Fibroblast of villous mesenchyme (primary cell): ENCODE measurements around the gene PCDH9. TPM values are rescaled to one million over a fixed set of nuclear protein-coding genes. Genes with fewer than 3 reads are reported as not detected.
"Not testable (repeated sequence)": the region's sequence is repeated elsewhere in the genome, so short reads cannot be mapped to it uniquely, and the experiment has no call there.

Experiments
- DNase-seq: peaks from one replicate; pipeline ENCODE4 v3.0.0-alpha.2; 2010; ENCODE audit warnings: low read depth
- H3K4me3 ChIP-seq: 2 replicates; pipeline ENCODE4 v1.5.1; 2011; ENCODE audit warnings: low read depth, mild to moderate bottlenecking, low read length
- total RNA-seq: library from RNA; depleted of rRNA; stranded (reverse); fragments of >200 nt; gene quantifications from 2 replicates; pipeline ENCODE4 v1.2.3, GENCODE V29; 2012
- TF ChIP-seq, protein P1 (sequence below): IDR thresholded peaks from 2 replicates; pipeline ENCODE4 v1.5.1; 2012; ENCODE audit warnings: low read depth, mild to moderate bottlenecking, low read length; ENCODE audit not compliant: insufficient read depth

PCDH9 gene
- total RNA-seq, 1 donor = 9.9 TPM

DNA sequence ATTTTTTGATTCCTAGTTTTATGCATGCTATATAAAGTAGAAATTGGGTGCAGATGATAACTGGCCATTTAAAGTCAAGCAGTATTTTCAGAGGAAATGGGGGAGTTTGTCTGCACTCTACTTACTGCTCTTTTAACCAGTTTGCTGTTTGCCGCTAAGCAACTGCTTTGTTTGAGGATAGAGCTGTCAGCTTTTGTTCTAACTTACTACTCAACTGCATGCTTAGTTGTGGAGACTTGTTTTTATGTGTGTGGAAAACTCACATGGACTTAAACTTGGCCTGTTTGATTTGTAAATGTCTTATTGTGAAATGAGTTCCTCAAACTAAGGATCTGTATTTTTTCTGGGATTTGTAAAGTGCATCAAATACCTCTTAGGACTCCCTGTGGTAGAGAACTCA lies 591.1 kb downstream of the PCDH9 start:
- no peak for DNase-seq
- TF ChIP-seq, protein P1, sequence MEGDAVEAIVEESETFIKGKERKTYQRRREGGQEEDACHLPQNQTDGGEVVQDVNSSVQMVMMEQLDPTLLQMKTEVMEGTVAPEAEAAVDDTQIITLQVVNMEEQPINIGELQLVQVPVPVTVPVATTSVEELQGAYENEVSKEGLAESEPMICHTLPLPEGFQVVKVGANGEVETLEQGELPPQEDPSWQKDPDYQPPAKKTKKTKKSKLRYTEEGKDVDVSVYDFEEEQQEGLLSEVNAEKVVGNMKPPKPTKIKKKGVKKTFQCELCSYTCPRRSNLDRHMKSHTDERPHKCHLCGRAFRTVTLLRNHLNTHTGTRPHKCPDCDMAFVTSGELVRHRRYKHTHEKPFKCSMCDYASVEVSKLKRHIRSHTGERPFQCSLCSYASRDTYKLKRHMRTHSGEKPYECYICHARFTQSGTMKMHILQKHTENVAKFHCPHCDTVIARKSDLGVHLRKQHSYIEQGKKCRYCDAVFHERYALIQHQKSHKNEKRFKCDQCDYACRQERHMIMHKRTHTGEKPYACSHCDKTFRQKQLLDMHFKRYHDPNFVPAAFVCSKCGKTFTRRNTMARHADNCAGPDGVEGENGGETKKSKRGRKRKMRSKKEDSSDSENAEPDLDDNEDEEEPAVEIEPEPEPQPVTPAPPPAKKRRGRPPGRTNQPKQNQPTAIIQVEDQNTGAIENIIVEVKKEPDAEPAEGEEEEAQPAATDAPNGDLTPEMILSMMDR = no peak
- no peak overlapping the region for H3K4me3 ChIP-seq

- H3K4me3 ChIP-seq = no peak overlapping the region
- TF ChIP-seq, protein P1 = no peak
- DNase-seq = peak; percentile 26
These were observed 594.6 kb downstream of the PCDH9 start for GRCh38 chr13:66635526-66635925.

- TF ChIP-seq, protein P1 = no peak
- H3K4me3 ChIP-seq = no peak overlapping the region
- DNase-seq = no peak
These were observed 595.8 kb downstream of the PCDH9 start for GRCh38 chr13:66634384-66634783.

DNA sequence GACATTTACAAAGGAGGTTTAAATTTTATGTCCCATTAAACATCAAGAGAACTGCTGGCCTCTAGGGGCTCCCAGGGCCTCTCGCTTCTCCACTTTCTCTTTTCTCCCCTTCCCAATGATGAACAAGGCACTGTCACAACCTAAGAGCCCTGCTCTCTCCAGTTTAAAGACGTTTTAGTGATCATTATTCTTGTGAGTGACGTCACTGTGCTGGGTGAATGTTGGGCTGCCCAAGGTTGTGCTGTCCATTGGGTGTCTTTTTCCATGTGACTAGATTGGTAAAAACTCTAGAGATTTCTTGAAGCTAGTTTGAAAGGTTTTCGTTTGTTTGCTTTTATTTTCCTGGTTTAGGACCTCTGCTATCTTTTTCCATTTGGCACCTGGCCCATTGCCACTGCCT lies 602.6 kb downstream of the PCDH9 start:
- no peak for DNase-seq
- no peak overlapping the region for H3K4me3 ChIP-seq
- TF ChIP-seq, protein P1 = no peak

GRCh38 chr13:66624302-66624701 lies 605.8 kb downstream of the PCDH9 start:
- no peak overlapping the region for H3K4me3 ChIP-seq
- no peak for DNase-seq
- TF ChIP-seq, protein P1 = no peak

DNA sequence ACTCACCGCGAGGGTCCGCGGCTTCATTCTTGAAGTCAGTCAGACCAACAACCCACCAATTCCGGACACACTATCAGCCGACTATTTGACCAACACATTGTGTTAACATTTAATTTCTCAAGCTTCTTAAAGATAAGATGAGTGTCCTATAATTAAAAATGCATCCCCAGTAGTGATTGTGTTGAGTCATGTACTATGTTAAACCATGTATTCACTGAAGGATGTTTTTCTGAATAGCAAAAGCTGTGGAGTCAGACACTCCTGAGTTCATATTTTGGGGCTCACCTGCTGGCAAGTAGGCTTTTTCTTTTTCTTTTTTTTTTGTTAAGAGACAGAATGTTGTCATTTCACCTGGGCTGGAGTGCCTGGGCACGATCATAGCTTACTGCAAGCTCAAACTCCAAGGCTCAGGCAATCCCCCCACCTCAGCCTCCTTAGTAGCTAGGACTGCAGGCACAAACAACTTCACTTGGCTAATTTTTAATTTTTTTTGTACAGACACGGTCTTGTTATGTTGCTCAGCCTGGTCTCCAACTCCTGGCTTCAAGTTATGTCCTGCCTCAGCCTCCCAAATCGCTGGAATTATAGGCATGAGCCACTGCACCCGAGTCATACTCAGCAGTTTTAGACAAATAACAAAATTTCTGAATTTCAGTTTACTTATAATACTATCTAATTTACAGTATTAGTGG lies 606.9 kb downstream of the PCDH9 start:
- H3K4me3 ChIP-seq = no peak overlapping the region
- DNase-seq = no peak
- TF ChIP-seq, protein P1 = no peak

DNA sequence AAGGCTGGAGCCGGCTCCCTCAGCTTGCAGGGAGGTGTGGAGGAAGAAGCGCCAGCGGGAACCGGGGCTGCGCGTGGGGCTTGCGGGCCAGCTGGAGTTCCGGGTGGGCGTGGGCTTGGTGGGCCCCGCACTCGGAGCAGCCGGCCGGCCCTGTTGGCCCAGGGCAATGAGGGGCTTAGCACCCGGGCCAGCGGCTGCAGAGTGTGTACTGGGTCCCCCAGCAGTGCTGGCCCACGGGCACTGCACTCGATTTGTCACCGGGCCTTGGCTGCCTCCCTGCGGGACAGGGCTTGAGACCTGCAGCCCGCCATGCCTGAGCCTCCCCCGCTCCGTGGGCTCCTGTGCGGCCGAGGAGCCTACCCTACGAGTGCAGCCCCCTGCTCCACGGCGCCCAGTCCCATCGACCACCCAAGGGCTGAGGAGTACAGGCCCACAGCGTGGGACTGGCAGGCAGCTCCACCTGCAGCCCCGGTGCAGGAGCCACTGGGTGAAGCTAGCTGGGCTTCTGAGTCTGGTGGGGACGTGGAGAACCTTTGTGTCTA lies 608.2 kb downstream of the PCDH9 start:
- DNase-seq = not testable (repeated sequence)

More for the DNA sequence above, 608.2 kb downstream of the PCDH9 start:
- not testable (repeated sequence) for H3K4me3 ChIP-seq
